SK-N-SH (cell line): ENCODE measurements around the gene MRPS6.

ENCODE experiments used
- GABPA ChIP-seq: IDR thresholded peaks from 2 replicates; pipeline ENCODE4 v1.4.0; 2012; ENCODE audit warnings: low read depth, mild to moderate bottlenecking
- TF ChIP-seq, protein P1 (sequence below): IDR thresholded peaks from 2 replicates; pipeline ENCODE4 v1.4.0; 2012; ENCODE audit warnings: low read depth
- TF ChIP-seq, protein P2 (sequence below): fragments of 150-350 bp; IDR thresholded peaks from 2 replicates; pipeline ENCODE4 v1.6.1; 2017; ENCODE audit warnings: antibody characterized with exemption, low read length, low read depth, borderline replicate concordance

DNA sequence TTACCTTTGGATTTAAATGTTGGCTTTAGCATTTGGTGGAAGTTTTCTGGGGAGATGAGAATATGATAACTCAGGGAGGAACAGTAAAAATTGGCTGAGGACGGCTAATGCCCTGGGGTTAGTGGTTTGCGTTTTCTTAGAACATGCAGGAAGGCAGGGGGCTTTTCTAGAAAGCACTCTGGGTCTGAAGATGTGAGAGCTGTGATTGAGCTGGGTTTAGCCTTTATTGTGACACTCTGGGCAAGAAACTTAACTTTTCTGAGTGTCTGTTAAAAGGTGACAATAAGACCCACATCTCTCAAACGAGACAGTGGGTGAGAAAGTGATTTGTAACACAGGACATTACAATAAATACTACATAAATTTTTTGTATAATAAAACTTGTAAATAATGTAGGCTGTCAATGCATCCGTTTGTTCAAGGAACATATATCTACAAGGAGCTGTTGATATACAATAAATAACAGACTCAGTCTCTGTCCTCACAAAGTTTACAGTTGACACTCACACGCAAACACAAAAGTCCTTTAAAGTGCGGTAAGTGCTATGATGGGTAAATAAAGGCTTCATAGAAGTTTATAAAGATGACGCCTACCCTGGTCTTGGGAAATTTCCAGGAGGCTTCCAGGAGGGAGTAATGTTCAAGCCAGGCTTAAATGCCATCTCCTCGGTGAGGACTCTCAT, 49.5 kb upstream of the MRPS6 start:
- TF ChIP-seq GABPA: no peak
- TF ChIP-seq, protein P1, sequence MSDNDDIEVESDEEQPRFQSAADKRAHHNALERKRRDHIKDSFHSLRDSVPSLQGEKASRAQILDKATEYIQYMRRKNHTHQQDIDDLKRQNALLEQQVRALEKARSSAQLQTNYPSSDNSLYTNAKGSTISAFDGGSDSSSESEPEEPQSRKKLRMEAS: no peak
- TF ChIP-seq, protein P2, sequence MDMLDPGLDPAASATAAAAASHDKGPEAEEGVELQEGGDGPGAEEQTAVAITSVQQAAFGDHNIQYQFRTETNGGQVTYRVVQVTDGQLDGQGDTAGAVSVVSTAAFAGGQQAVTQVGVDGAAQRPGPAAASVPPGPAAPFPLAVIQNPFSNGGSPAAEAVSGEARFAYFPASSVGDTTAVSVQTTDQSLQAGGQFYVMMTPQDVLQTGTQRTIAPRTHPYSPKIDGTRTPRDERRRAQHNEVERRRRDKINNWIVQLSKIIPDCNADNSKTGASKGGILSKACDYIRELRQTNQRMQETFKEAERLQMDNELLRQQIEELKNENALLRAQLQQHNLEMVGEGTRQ: no peak
